Panc1 (cell line): ENCODE data around the gene NAGLU. TPM values are rescaled to one million over a fixed set of nuclear protein-coding genes. Genes with fewer than 3 reads are reported as not detected.

ENCODE experiments used
- ATAC-seq: fragments of 200-7000 bp; cut with Tn5 transposase; 2 replicates; pipeline ENCODE4 v1.9.1; 2020; ENCODE audit warnings: mild to moderate bottlenecking, moderate library complexity
- BruUV-seq: library from RNA; stranded (reverse); fragments of 400-500 nt; replicated peaks from 2 replicates; lab custom pipeline; 2021; lab: Mats Ljungman, UMichigan
- CTCF ChIA-PET: fragments of 300-600 bp; sonication (Branson Sonifier 250); formaldehyde crosslinking; loops from one replicate; lab custom pipeline; 2022; ENCODE audit warnings: antibody characterized with exemption; lab: Charles Lee
- POLR2A ChIA-PET: fragments of 300-600 bp; sonication (Branson Sonifier 250); formaldehyde crosslinking; loops from one replicate; lab custom pipeline; 2022; ENCODE audit warnings: antibody characterized with exemption; lab: Charles Lee
- DNase-seq: peaks from one replicate; pipeline ENCODE4 v3.0.0-alpha.2; 2010; ENCODE audit warnings: low read depth, low spot score
- H3K27ac ChIP-seq: 2 replicates; pipeline ENCODE4 v1.5.1; 2011; ENCODE audit warnings: mild to moderate bottlenecking, low read length, inconsistent platforms
- H3K27me3 ChIP-seq: fragments of 200-500 bp; sonication (Bioruptor generic); 2 replicates; pipeline ENCODE4 v1.6.0; 2014; ENCODE audit warnings: low read length, inconsistent platforms; ENCODE audit not compliant: control insufficient read depth, insufficient read depth
- H3K36me3 ChIP-seq: fragments of 200-500 bp; sonication (Bioruptor generic); 2 replicates; pipeline ENCODE4 v1.5.1; 2014; ENCODE audit warnings: inconsistent platforms, mild to moderate bottlenecking, low read length, moderate library complexity; ENCODE audit not compliant: control insufficient read depth, insufficient read depth
- H3K4me1 ChIP-seq: 2 replicates; pipeline ENCODE4 v1.5.1; 2011; ENCODE audit warnings: inconsistent platforms, mild to moderate bottlenecking, low read length, moderate library complexity; ENCODE audit not compliant: control insufficient read depth, insufficient read depth
- H3K4me3 ChIP-seq, 2 experiments: 2 replicates each; pipeline ENCODE4 v1.5.1; 2011 to 2012; ENCODE audit warnings: low read depth in 2 of 2, low read length in 2 of 2, mild to moderate bottlenecking in 2 of 2, inconsistent platforms in 1 of 2, moderate library complexity in 1 of 2
- H3K9me3 ChIP-seq: fragments of 200-500 bp; sonication (Bioruptor generic); 2 replicates; pipeline ENCODE4 v1.5.1; 2014; ENCODE audit warnings: low read depth, mild to moderate bottlenecking, inconsistent platforms, low read length, moderate library complexity; ENCODE audit not compliant: control insufficient read depth, insufficient read depth
- POLR2AphosphoS5 ChIP-seq: IDR thresholded peaks from 2 replicates; pipeline ENCODE4 v1.6.1; 2012; ENCODE audit warnings: mild to moderate bottlenecking, low read depth, low read length, moderate library complexity
- SIN3A ChIP-seq: IDR thresholded peaks from 2 replicates; pipeline ENCODE4 v1.6.1; 2012; ENCODE audit warnings: low read depth, mild to moderate bottlenecking, low read length, moderate library complexity, borderline replicate concordance; ENCODE audit not compliant: insufficient read depth
- TCF7L2 ChIP-seq: IDR thresholded peaks from 2 replicates; pipeline ENCODE4 v1.6.1; 2011; ENCODE audit warnings: mild to moderate bottlenecking, low read depth, low read length, inconsistent platforms
- in situ Hi-C: cut with HindIII; loops from 2 replicates; pipeline ENCODE4 v1.10.0; 2016; ENCODE audit warnings: low sequenced_read_pairs, low pct_unique_long_range_greater_than_20kb
- intact Hi-C: fragments of 100-400 bp; cut with micrococcal nuclease; formaldehyde crosslinking; loops from one replicate; pipeline ENCODE4 v1.10.0; 2022; ENCODE audit not compliant: unreplicated experiment
- total RNA-seq: library from RNA; stranded (reverse); gene quantifications from one replicate; pipeline ENCODE4 v1.2.1, GENCODE V29; 2021; ENCODE audit not compliant: unreplicated experiment
- TF ChIP-seq, protein P1 (sequence below): fragments of 450-650 bp; IDR thresholded peaks from 2 replicates; pipeline ENCODE4 v1.5.1; 2017; ENCODE audit warnings: mild to moderate bottlenecking
- TF ChIP-seq, protein P2 (sequence below), 2 experiments: IDR thresholded peaks; 2 replicates each; pipeline ENCODE4 v1.6.1; 2011 to 2012; ENCODE audit warnings: low read depth in 2 of 2, control low read depth in 1 of 2, low read length in 1 of 2, mild to moderate bottlenecking in 1 of 2, moderate library complexity in 1 of 2; ENCODE audit not compliant: insufficient read depth in 1 of 2

Gene NAGLU
- total RNA-seq, 1 experiment from 2014 or later = 33.5 TPM

- in situ Hi-C loops (no loop called here), intact Hi-C loops (no loop called here)
- POLR2A ChIA-PET = interaction anchor here (0.6 to 0.7 kb wide), 2 partner anchors 11 to 13 kb away, joined by 3 to 4 read pairs; partner anchors contain the start of gene PSMC3IP
- no peak for DNase-seq
- Histone ChIP-seq H3K9me3 (no peaks in the 10 kb centered on the region), H3K4me1 (peaks cover 28% of the 10 kb centered on the region), H3K27ac (peak overlapping the region; percentile 89), H3K27me3 (no peaks in the 10 kb centered on the region), H3K36me3 (peaks cover 7% of the 10 kb centered on the region), H3K4me3 (no peak overlapping the region)
- no peak for ATAC-seq
- CTCF ChIA-PET = interaction anchor here (0.5 to 0.7 kb wide), 2 partner anchors 17 to 1185 kb away, joined by 3 to 7 read pairs; no protein-coding TSS in a partner anchor
- TF ChIP-seq, protein P1, sequence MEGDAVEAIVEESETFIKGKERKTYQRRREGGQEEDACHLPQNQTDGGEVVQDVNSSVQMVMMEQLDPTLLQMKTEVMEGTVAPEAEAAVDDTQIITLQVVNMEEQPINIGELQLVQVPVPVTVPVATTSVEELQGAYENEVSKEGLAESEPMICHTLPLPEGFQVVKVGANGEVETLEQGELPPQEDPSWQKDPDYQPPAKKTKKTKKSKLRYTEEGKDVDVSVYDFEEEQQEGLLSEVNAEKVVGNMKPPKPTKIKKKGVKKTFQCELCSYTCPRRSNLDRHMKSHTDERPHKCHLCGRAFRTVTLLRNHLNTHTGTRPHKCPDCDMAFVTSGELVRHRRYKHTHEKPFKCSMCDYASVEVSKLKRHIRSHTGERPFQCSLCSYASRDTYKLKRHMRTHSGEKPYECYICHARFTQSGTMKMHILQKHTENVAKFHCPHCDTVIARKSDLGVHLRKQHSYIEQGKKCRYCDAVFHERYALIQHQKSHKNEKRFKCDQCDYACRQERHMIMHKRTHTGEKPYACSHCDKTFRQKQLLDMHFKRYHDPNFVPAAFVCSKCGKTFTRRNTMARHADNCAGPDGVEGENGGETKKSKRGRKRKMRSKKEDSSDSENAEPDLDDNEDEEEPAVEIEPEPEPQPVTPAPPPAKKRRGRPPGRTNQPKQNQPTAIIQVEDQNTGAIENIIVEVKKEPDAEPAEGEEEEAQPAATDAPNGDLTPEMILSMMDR = no peak
- TF ChIP-seq, protein P2, sequence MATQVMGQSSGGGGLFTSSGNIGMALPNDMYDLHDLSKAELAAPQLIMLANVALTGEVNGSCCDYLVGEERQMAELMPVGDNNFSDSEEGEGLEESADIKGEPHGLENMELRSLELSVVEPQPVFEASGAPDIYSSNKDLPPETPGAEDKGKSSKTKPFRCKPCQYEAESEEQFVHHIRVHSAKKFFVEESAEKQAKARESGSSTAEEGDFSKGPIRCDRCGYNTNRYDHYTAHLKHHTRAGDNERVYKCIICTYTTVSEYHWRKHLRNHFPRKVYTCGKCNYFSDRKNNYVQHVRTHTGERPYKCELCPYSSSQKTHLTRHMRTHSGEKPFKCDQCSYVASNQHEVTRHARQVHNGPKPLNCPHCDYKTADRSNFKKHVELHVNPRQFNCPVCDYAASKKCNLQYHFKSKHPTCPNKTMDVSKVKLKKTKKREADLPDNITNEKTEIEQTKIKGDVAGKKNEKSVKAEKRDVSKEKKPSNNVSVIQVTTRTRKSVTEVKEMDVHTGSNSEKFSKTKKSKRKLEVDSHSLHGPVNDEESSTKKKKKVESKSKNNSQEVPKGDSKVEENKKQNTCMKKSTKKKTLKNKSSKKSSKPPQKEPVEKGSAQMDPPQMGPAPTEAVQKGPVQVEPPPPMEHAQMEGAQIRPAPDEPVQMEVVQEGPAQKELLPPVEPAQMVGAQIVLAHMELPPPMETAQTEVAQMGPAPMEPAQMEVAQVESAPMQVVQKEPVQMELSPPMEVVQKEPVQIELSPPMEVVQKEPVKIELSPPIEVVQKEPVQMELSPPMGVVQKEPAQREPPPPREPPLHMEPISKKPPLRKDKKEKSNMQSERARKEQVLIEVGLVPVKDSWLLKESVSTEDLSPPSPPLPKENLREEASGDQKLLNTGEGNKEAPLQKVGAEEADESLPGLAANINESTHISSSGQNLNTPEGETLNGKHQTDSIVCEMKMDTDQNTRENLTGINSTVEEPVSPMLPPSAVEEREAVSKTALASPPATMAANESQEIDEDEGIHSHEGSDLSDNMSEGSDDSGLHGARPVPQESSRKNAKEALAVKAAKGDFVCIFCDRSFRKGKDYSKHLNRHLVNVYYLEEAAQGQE (IDR thresholded peaks at IDR 0.05; ENCODE audit: insufficient read depth in 1 of 2, low read depth in 2 of 2, low read length in 1 of 2) = no peak
- no peak for TF ChIP-seq TCF7L2
- TF ChIP-seq SIN3A = no peak
- TF ChIP-seq POLR2AphosphoS5 = no peak
- BruUV-seq = no TSS peak
Measured at GRCh38 chr17:42564815-42565522, 28.9 kb downstream of the NAGLU start.

DNA sequence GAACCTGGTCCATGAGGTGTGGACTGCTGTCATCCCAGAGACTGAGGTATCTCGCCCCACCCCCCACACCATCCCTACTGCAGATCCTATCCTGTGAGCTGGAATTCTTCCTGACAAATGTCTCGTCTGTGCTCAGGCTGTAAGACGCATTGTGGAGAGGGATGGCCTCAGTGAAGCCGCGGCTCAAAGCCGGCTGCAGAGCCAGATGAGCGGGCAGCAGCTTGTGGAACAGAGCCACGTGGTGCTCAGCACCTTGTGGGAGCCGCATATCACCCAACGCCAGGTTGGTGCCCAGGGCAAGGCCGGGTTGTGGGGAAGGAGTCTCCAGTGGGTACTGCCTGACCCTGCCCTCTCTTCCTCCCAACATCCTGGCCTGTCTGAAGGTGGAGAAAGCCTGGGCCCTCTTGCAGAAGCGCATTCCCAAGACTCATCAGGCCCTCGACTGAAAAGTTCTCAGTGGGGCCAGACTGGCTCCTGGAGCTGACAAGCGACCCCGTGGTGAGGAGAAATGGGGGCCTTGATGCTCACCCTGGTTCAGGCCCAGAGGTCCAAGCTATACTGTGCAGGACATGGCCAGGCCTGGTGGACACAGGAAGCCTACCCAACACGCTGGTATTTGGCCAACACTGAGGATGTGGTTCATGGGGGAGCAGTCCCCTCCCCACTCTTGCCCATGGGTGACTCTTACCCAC lies 29.6 kb downstream of the NAGLU start:
- DNase-seq (no peak), ATAC-seq (no peak)
- Histone ChIP-seq H3K4me1 (peaks cover 28% of the 10 kb centered on the region), H3K4me3 (no peak overlapping the region), H3K27me3 (no peaks in the 10 kb centered on the region), H3K36me3 (peaks cover 7% of the 10 kb centered on the region), H3K27ac (peak overlapping the region; percentile 81), H3K9me3 (no peaks in the 10 kb centered on the region)
- ChIA-PET CTCF (interaction anchor here (0.7 kb wide), 1 partner anchor 17 kb away, joined by 3 read pairs; no protein-coding TSS in a partner anchor), POLR2A (interaction anchor here (0.7 kb wide), 1 partner anchor 12 kb away, joined by 3 read pairs; the partner anchor contains the start of gene PSMC3IP)
- intact Hi-C loops = no loop called here
- no TSS peak for BruUV-seq
- TF ChIP-seq, protein P1 = no peak
- TF ChIP-seq SIN3A (no peak), POLR2AphosphoS5 (no peak), TCF7L2 (no peak)
- TF ChIP-seq, protein P2 (IDR thresholded peaks at IDR 0.05; ENCODE audit: insufficient read depth in 1 of 2, low read depth in 2 of 2, low read length in 1 of 2) = no peak
- in situ Hi-C loops = no loop called here
